Stimulated activated CD4-positive, alpha-beta T cell treated with anti-CD3 and anti-CD28 coated beads, Interleukin-12 subunit alpha, Interleukin-12 subunit beta, amount 100 ng/mL, for 48 hours (primary cell): ENCODE measurements around the gene IGFL4.

Experiments used
- DNase-seq, 3 donors: peaks; one replicate each; pipeline ENCODE4 v3.0.0-alpha.2; 2020; ENCODE audit warnings: low read depth in 2 of 3, low spot score in 1 of 3

Gene IGFL4

GRCh38 chr19:46065486-46066071 is 24.8 kb upstream of the IGFL4 start:
- DNase-seq: no peak

- DNase-seq: no peak
Measured at GRCh38 chr19:46063201-46063600, 22.4 kb upstream of the IGFL4 start.

- no peak for DNase-seq
Measured at GRCh38 chr19:46060012-46060411, 19.2 kb upstream of the IGFL4 start.

GRCh38 chr19:46058778-46059177 is 18.0 kb upstream of the IGFL4 start:
- DNase-seq: no peak

- DNase-seq: no peak
Measured at GRCh38 chr19:46056536-46056935, 15.7 kb upstream of the IGFL4 start.

GRCh38 chr19:46052896-46053295 is 12.1 kb upstream of the IGFL4 start:
- DNase-seq: no peak

GRCh38 chr19:46049597-46049996 is 8.8 kb upstream of the IGFL4 start:
- DNase-seq: no peak

GRCh38 chr19:46043519-46043918 is 2.7 kb upstream of the IGFL4 start:
- no peak for DNase-seq

- DNase-seq: no peak
Measured at GRCh38 chr19:46042252-46042883, 1.6 kb upstream of the IGFL4 start.

- DNase-seq: no peak
Measured at GRCh38 chr19:46040125-46040524, 677 bp downstream of the IGFL4 start.

- DNase-seq: no peak
Measured at GRCh38 chr19:46036744-46037128, 4.1 kb downstream of the IGFL4 start.

- DNase-seq: no peak
Measured at GRCh38 chr19:46035986-46036743, 4.6 kb downstream of the IGFL4 start.

- DNase-seq: no peak
Measured at GRCh38 chr19:46035546-46035945, 5.3 kb downstream of the IGFL4 start.

- DNase-seq: no peak
Measured at GRCh38 chr19:46033401-46033800, 7.4 kb downstream of the IGFL4 start.

- DNase-seq: no peak
Measured at GRCh38 chr19:46032597-46033025, 8.2 kb downstream of the IGFL4 start.

- DNase-seq: no peak
Measured at GRCh38 chr19:46031781-46032596, 8.8 kb downstream of the IGFL4 start.

- no peak for DNase-seq
Measured at GRCh38 chr19:46030812-46031550, 9.8 kb downstream of the IGFL4 start.

GRCh38 chr19:46025835-46026234 is 15.0 kb downstream of the IGFL4 start:
- no peak for DNase-seq

GRCh38 chr19:46023311-46023779 is 17.5 kb downstream of the IGFL4 start:
- no peak for DNase-seq

- no peak for DNase-seq
Measured at GRCh38 chr19:46022431-46023310, 18.1 kb downstream of the IGFL4 start, which contains the start of gene PGLYRP1. Gene PGLYRP1 (minus strand): TSS chr19:46023053. CDS start chr19:46023021, 32 bp downstream.
